Islet precursor cell (in vitro differentiated cells): ENCODE data around the gene VEZT.
"Not testable (repeated sequence)": the region's sequence is repeated elsewhere in the genome, so short reads cannot be mapped to it uniquely, and the experiment has no call there.

Experiments used
- DNase-seq: peaks from one replicate; pipeline ENCODE4 v3.0.0-alpha.2; 2018

Gene VEZT

GRCh38 chr12:95217377-95218149, at the start of gene VEZT, which contains the start of gene FGD6:
Gene VEZT, plus strand, starts transcription at chr12:95217807. Its CDS starts 44 bp downstream, at chr12:95217851.
Gene FGD6, minus strand, starts transcription at chr12:95217467. Its CDS starts 227 bp downstream, at chr12:95217240.
- peak; percentile 100 for DNase-seq

- no peak for DNase-seq
Observed at GRCh38 chr12:95168746-95169145, 48.9 kb upstream of the VEZT start.

- DNase-seq, result no peak
Observed at GRCh38 chr12:95169368-95169767, 48.2 kb upstream of the VEZT start.

- DNase-seq, result no peak
Observed at GRCh38 chr12:95173392-95174251, 44.0 kb upstream of the VEZT start.

- no peak for DNase-seq
Observed at GRCh38 chr12:95177201-95177768, 40.3 kb upstream of the VEZT start.

GRCh38 chr12:95178136-95178535, 39.5 kb upstream of the VEZT start:
- DNase-seq, result no peak

- peak; percentile 90 for DNase-seq
Observed at GRCh38 chr12:95179011-95179410, 38.6 kb upstream of the VEZT start.

GRCh38 chr12:95181103-95181502, 36.5 kb upstream of the VEZT start:
- DNase-seq, result peak; percentile 71

GRCh38 chr12:95182868-95183415, 34.7 kb upstream of the VEZT start:
- peak; percentile 67 for DNase-seq

GRCh38 chr12:95184121-95184520, 33.5 kb upstream of the VEZT start:
- DNase-seq, result no peak

GRCh38 chr12:95185072-95185471, 32.5 kb upstream of the VEZT start:
- DNase-seq, result no peak

- no peak for DNase-seq
Observed at GRCh38 chr12:95185854-95186253, 31.8 kb upstream of the VEZT start.

GRCh38 chr12:95187865-95188415, 29.7 kb upstream of the VEZT start:
- DNase-seq, result no peak

- DNase-seq, result no peak
Observed at GRCh38 chr12:95191060-95191696, 26.4 kb upstream of the VEZT start.

GRCh38 chr12:95192271-95192670, 25.3 kb upstream of the VEZT start:
- DNase-seq, result no peak

- DNase-seq, result no peak
Observed at GRCh38 chr12:95193139-95193538, 24.5 kb upstream of the VEZT start.

- DNase-seq, result no peak
Observed at GRCh38 chr12:95195122-95195521, 22.5 kb upstream of the VEZT start.

GRCh38 chr12:95196875-95197569, 20.6 kb upstream of the VEZT start:
- DNase-seq, result not testable (repeated sequence)

GRCh38 chr12:95197636-95198035, 20.0 kb upstream of the VEZT start:
- DNase-seq, result no peak

- no peak for DNase-seq
Observed at GRCh38 chr12:95198914-95199313, 18.7 kb upstream of the VEZT start.

- DNase-seq, result no peak
Observed at GRCh38 chr12:95200128-95200894, 17.3 kb upstream of the VEZT start.
